SK-MEL-5 (cell line): ENCODE data around the gene GRXCR1. TPM values are rescaled to one million over a fixed set of nuclear protein-coding genes. Genes with fewer than 3 reads are reported as not detected.

Experiments
- DNase-seq: peaks from one replicate; pipeline ENCODE4 v3.0.0-alpha.2; 2016; ENCODE audit warnings: low read depth, low spot score
- in situ Hi-C: cut with HindIII; loops from 2 replicates; pipeline ENCODE4 v1.10.0; 2016; ENCODE audit warnings: low sequenced_read_pairs, high pct_unique_total_duplicates, low pct_unique_long_range_greater_than_20kb
- small RNA-seq, 2 experiments: library from RNA; depleted of rRNA; stranded (forward); fragments of <200 nt; gene quantifications; one replicate each; pipeline ENCODE3, GENCODE V24; 2014
- total RNA-seq: library from RNA; depleted of rRNA; stranded (reverse); fragments of >200 nt; shearing (Covaris generic); gene quantifications from 2 replicates; pipeline ENCODE4 v1.2.3, GENCODE V29; 2014; rRNA removed

Gene GRXCR1
- total RNA-seq, 1 experiment from 2014 or later = not detected

GRCh38 chr4:43049326-43049725 is 156.8 kb downstream of the GRXCR1 start:
- DNase-seq = no peak
- in situ Hi-C loops = no loop called here

DNA sequence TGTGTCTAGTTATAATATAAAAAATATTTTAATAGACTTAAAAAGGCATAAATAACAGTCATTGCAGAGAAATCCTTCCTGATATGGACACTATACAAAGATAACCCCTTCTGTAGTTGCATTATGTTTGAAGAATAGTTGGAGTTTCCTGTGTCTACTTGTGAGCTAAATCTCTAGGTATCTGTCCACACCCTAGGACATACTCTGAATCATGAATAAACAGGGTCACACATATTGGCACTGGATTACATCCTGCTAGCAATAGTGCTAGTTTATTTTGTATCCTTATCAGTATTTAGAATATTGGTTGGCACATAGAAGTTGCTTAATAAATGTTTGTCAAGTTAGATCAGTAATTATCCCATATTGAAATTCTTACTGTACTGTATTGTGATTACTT is 173.9 kb downstream of the GRXCR1 start:
- in situ Hi-C loops = no loop called here
- DNase-seq = no peak

DNA sequence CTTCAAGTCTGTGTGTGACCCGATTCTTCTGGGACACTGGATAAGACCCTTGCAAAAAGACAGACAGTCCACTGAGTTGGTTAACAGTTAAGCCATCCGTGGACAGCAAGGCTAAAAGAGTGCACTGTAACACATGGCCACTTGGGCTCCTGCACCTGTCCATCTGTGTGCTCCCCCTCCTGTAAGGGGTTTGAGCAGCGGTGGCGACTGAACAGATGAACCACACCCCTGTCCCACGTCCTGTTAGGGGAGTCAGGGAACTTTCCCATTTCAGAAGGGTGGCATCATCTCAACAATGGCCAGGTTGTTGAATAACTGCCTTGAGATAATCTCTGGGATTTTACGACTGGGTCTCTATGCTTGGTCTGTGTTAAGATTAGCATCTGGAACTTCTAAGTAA is 178.6 kb downstream of the GRXCR1 start:
- in situ Hi-C loops = no loop called here

More for the DNA sequence above, 178.6 kb downstream of the GRXCR1 start:
- no peak for DNase-seq

Small RNA genes within 50 kb of the gene (small RNA-seq; reads per million reads assigned to genes)
- 0 reads per million in 2 experiments for gene RN7SKP82

Other genes starting within 250 kb of the GRXCR1 start
- 0.29 and 0.40 TPM in 2 replicates for gene ATP8A1, start 235.6 kb upstream of the GRXCR1 start, total RNA-seq